Keratinocyte (primary cell): ENCODE measurements around the gene KRT82. TPM values are rescaled to one million over a fixed set of nuclear protein-coding genes. Genes with fewer than 3 reads are reported as not detected.

Source experiments
- DNase-seq: peaks from one replicate; pipeline ENCODE4 v3.0.0-alpha.2; 2011; ENCODE audit warnings: low read depth, missing footprints, low spot score
- FAIRE-seq: peaks from 2 replicates; lab custom pipeline; 2011; peaks lifted over from hg19 to GRCh38; lab: Jason Lieb, UNC
- H2AFZ ChIP-seq: 2 replicates; pipeline ENCODE4 v1.6.0; 2012; ENCODE audit warnings: low read length, control low read depth, inconsistent platforms; ENCODE audit not compliant: control insufficient read depth
- H3K27ac ChIP-seq: 2 replicates; pipeline ENCODE4 v1.5.1; 2011; ENCODE audit warnings: low read length; ENCODE audit not compliant: control insufficient read depth, insufficient read depth
- H3K27me3 ChIP-seq: 3 replicates; pipeline ENCODE4 v1.6.0; 2011; ENCODE audit warnings: low read length; ENCODE audit not compliant: control insufficient read depth, insufficient read depth; ENCODE audit errors: extremely low read depth
- H3K36me3 ChIP-seq, 2 experiments: 2 replicates in 1 of 2; 3 replicates in 1 of 2; pipeline ENCODE4 v1.5.1; 2011; ENCODE audit warnings: low read length in 2 of 2, mild to moderate bottlenecking in 1 of 2; ENCODE audit not compliant: control insufficient read depth in 2 of 2, insufficient read depth in 2 of 2; ENCODE audit errors: extremely low read depth in 1 of 2
- H3K4me1 ChIP-seq: 3 replicates; pipeline ENCODE4 v1.5.1; 2011; ENCODE audit warnings: low read length; ENCODE audit not compliant: control insufficient read depth, insufficient read depth; ENCODE audit errors: extremely low read depth
- H3K4me2 ChIP-seq: 3 replicates; pipeline ENCODE4 v1.6.0; 2011; ENCODE audit warnings: low read depth, low read length; ENCODE audit not compliant: control insufficient read depth, insufficient read depth; ENCODE audit errors: extremely low read depth
- H3K4me3 ChIP-seq, 3 experiments: fragments of 200-600 bp in 1 of 3; sonication (generic) in 1 of 3; 2 replicates in 2 of 3; 3 replicates in 1 of 3; pipeline ENCODE4 v1.5.1; 2011 to 2016; ENCODE audit warnings: low read length in 3 of 3, mild to moderate bottlenecking in 3 of 3, control low read depth in 2 of 3, inconsistent platforms in 1 of 3, low read depth in 1 of 3, mixed read lengths in 1 of 3, mixed run types in 1 of 3, moderate library complexity in 1 of 3; ENCODE audit not compliant: control insufficient read depth in 2 of 3, insufficient read depth in 2 of 3; ENCODE audit errors: extremely low read depth in 1 of 3
- H3K79me2 ChIP-seq: 2 replicates; pipeline ENCODE4 v1.6.0; 2012; ENCODE audit warnings: low read length; ENCODE audit not compliant: control insufficient read depth, insufficient read depth
- H3K9ac ChIP-seq: 3 replicates; pipeline ENCODE4 v1.6.0; 2011; ENCODE audit warnings: low read length; ENCODE audit not compliant: control insufficient read depth, insufficient read depth; ENCODE audit errors: extremely low read depth
- H3K9me1 ChIP-seq: 3 replicates; pipeline ENCODE4 v1.6.0; 2011; ENCODE audit warnings: low read length; ENCODE audit not compliant: control insufficient read depth, insufficient read depth; ENCODE audit errors: extremely low read depth
- H3K9me3 ChIP-seq: 2 replicates; pipeline ENCODE4 v1.5.1; 2012; ENCODE audit warnings: low read depth, low read length; ENCODE audit not compliant: control insufficient read depth
- H4K20me1 ChIP-seq: 3 replicates; pipeline ENCODE4 v1.6.0; 2011; ENCODE audit warnings: low read length; ENCODE audit not compliant: control insufficient read depth, insufficient read depth; ENCODE audit errors: extremely low read depth
- EZH2 ChIP-seq: IDR thresholded peaks from one replicate; pipeline ENCODE4 v1.6.1; 2012; ENCODE audit warnings: inconsistent platforms, mild to moderate bottlenecking, low read length, moderate library complexity
- dilution Hi-C: fragments of 300-500 bp; cut with MboI; formaldehyde crosslinking; loops from one replicate; pipeline ENCODE4 v1.7.0; 2020; ENCODE audit warnings: low sequenced_read_pairs; ENCODE audit not compliant: extremely low pct_ligation_motif_present
- polyA plus RNA-seq, 5 experiments: library from polyadenylated mRNA; depleted of rRNA in 3 of 5; stranded (reverse) in 3 of 5; stranded (forward) in 1 of 5; unstranded in 1 of 5; fragments of >200 nt; gene quantifications; 1 replicate in 1 of 5; 2 replicates in 3 of 5; 3 replicates in 1 of 5; pipeline versions ENCODE4 v1.2.1 to v1.2.3, GENCODE V29; 2011 to 2012; ENCODE audit warnings: missing spikeins in 2 of 5, low read depth in 1 of 5, low replicate concordance in 1 of 5
- TF ChIP-seq, protein P1 (sequence below), 3 experiments: IDR thresholded peaks in 1 of 3; conservative IDR thresholded peaks in 1 of 3; optimal IDR thresholded peaks in 1 of 3; 2 replicates in 2 of 3; 3 replicates in 1 of 3; pipeline versions ENCODE3 to v1.5.1; 2011; ENCODE audit warnings: low read length in 3 of 3, mild to moderate bottlenecking in 3 of 3, moderate library complexity in 2 of 3, control low read depth in 1 of 3, inconsistent platforms in 1 of 3; ENCODE audit not compliant: insufficient read depth in 2 of 3; ENCODE audit errors: extremely low read depth in 1 of 3

Gene KRT82
- polyA plus RNA-seq, 1 donor (not counting 4 experiments of a cell fraction or from before 2014, with no cell fraction given), result not detected

DNA sequence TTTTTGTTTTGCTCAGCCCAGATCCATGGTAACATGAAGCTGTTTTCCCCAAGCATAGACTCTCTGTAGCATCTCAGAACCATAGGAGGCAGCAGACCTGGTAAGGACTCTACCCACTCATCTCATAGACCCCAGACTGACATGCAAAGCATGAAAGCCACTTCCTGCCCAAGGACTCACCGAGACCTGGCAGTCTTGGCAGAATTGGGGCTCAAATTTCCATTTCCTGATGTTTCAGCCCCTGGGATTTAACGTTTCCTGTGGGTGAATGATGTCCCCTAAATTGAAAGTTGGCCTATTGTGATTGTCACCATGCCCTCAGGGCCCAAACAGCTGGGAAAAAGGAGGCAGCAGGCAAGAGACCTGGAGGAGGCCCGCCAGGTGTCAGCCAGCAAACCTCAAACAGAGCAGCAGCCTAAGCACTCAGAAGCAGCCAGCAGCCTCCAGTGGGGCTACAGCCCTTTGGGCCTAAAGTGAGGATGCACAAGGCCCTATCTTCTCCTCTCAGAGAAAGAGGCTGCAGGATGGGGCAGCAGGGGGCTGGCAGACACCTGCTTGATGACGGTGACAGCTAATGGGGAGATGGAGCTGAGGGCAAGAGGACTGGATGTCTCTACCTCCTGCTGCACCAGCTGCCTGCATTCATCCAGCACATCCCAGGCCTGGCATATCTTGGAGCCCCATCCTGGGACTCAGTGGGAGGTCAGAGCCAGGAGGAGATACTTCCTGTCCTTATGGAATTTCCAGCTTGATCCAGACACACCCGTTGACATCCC is 47.4 kb downstream of the KRT82 start:
- no peaks in the 10 kb centered on the region for H3K79me2 ChIP-seq
- H3K27ac ChIP-seq, result no peak overlapping the region
- no peak for TF ChIP-seq EZH2
- dilution Hi-C loops, result no loop called here
- H3K27me3 ChIP-seq, result peaks cover 7% of the 10 kb centered on the region
- DNase-seq, result no peak
- H3K36me3 ChIP-seq, result no peaks in the 10 kb centered on the region
- H4K20me1 ChIP-seq, result no peaks in the 10 kb centered on the region
- no peak overlapping the region for H2AFZ ChIP-seq
- H3K9ac ChIP-seq, result no peak overlapping the region
- H3K4me1 ChIP-seq, result no peaks in the 10 kb centered on the region
- no peak overlapping the region for H3K4me2 ChIP-seq
- H3K9me3 ChIP-seq, result no peaks in the 10 kb centered on the region
- no peak overlapping the region for H3K4me3 ChIP-seq
- no peaks in the 10 kb centered on the region for H3K9me1 ChIP-seq
- FAIRE-seq, result no peak

DNA sequence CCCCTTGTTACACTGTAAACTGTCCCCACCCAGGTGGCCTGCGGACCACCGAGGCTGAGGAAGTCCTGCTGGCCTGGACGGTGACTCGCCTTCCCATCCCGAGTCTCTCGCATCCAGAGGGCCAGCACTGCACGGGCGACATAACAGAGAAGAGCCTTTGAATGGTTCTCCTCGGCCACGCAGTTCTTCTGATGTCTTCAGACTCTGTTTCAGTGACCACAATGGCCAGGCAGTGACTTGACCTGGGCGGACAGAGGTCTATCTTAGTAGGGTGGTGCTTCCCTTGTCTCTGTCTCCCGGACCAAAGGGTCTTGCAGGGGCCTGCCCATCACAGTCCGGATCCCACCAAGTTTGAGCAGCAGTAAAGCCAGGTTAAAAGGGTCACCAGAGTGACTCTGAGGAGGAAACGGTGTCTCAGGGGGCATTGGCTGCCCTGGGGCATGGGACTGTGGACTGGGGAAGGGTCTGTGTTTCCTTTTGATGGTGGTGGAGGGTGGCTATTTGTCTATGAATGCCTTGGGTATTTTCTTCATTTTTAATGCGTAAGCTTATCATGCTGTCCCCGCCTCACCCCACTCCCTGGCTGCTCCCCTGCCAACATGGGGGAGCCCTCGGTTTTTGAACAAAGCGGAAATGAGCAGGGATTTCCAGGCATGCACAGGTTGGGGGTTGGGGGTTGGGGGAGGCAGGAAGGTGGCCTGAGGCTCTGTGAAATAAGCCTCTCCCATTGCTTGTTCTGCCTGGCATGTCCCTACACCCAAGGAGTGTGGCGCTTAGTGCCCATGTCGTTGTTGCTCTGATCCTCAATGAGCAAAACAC is 49.2 kb downstream of the KRT82 start:
- Histone ChIP-seq H3K9ac (no peak overlapping the region), H4K20me1 (no peaks in the 10 kb centered on the region), H3K4me1 (no peaks in the 10 kb centered on the region), H3K9me1 (no peaks in the 10 kb centered on the region), H3K27me3 (peaks cover 7% of the 10 kb centered on the region), H3K9me3 (no peaks in the 10 kb centered on the region), H2AFZ (no peak overlapping the region), H3K4me3 (no peak overlapping the region), H3K79me2 (no peaks in the 10 kb centered on the region), H3K36me3 (no peaks in the 10 kb centered on the region), H3K4me2 (no peak overlapping the region), H3K27ac (no peak overlapping the region)
- dilution Hi-C loops, result no loop called here
- TF ChIP-seq, protein P1, sequence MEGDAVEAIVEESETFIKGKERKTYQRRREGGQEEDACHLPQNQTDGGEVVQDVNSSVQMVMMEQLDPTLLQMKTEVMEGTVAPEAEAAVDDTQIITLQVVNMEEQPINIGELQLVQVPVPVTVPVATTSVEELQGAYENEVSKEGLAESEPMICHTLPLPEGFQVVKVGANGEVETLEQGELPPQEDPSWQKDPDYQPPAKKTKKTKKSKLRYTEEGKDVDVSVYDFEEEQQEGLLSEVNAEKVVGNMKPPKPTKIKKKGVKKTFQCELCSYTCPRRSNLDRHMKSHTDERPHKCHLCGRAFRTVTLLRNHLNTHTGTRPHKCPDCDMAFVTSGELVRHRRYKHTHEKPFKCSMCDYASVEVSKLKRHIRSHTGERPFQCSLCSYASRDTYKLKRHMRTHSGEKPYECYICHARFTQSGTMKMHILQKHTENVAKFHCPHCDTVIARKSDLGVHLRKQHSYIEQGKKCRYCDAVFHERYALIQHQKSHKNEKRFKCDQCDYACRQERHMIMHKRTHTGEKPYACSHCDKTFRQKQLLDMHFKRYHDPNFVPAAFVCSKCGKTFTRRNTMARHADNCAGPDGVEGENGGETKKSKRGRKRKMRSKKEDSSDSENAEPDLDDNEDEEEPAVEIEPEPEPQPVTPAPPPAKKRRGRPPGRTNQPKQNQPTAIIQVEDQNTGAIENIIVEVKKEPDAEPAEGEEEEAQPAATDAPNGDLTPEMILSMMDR (optimal IDR thresholded peaks at IDR 0.05 in 1 of 3, IDR thresholded peaks at IDR 0.05 in 1 of 3, conservative IDR thresholded peaks at IDR 0.05 in 1 of 3; ENCODE audit: extremely low read depth in 1 of 3, insufficient read depth in 2 of 3, low read length in 3 of 3), result no peak
- TF ChIP-seq EZH2, result no peak
- DNase-seq, result no peak
- no peak for FAIRE-seq
